ENCODE results near the gene RCSD1. TPM values are rescaled to one million over a fixed set of nuclear protein-coding genes. Genes with fewer than 3 reads are reported as not detected.

Gene RCSD1
- total and polyA plus RNA-seq, 2 of the 4 experiments (the other 2 are of a cell fraction): 0.03 TPM; not detected in 1

GRCh38 chr1:167714439-167715156, 84.6 kb downstream of the RCSD1 start (continued):
- TF ChIP-seq USF2 (IDR thresholded peaks at IDR 0.05; ENCODE audit: low read depth, low read length): no peak

All from IMR-90 (cell line).